ENCODE results near the gene MRAS. TPM values are rescaled to one million over a fixed set of nuclear protein-coding genes. Genes with fewer than 3 reads are reported as not detected.

The MRAS gene
- total and polyA plus RNA-seq, 2 of the 8 experiments (the other 6 are each of a cell fraction or from before 2014, with no cell fraction given) = 10.6 to 16.2 TPM

GRCh38 chr3:138450181-138450580, 101.8 kb downstream of the MRAS start:
- Histone ChIP-seq H3K79me1 (ENCODE audit: low read depth, low read length) (no peaks in the 10 kb centered on the region), H4K8ac (ENCODE audit: extremely low read depth, insufficient read depth, low read length) (no peak overlapping the region), H2BK20ac (ENCODE audit: low read length) (no peak overlapping the region), H3K4me2 (ENCODE audit: insufficient read depth in 1 of 2, low read depth in 2 of 2, low read length in 2 of 2) (no peak overlapping the region), H3K27me3 (replicated peaks in 1 of 4; ENCODE audit: control insufficient read depth in 3 of 4, extremely low read depth in 1 of 4, insufficient read depth in 3 of 4, low read length in 3 of 4) (no peaks in the 10 kb centered on the region), H4K91ac (replicated peaks; ENCODE audit: insufficient read length, low read length) (no peak overlapping the region), H3K18ac (ENCODE audit: extremely low read depth, low read length) (no peak overlapping the region), H2AFZ (ENCODE audit: low read length) (no peak overlapping the region), H4K5ac (ENCODE audit: insufficient read length, low read depth, low read length) (no peak overlapping the region), H3K23ac (ENCODE audit: insufficient read length) (no peak overlapping the region), H3K14ac (ENCODE audit: insufficient read length) (peak overlapping the region; percentile 63), H3K9ac (replicated peaks in 1 of 4; ENCODE audit: extremely low read depth in 1 of 4, low read depth in 3 of 4, low read length in 3 of 4) (no peak overlapping the region), H3K27ac (ENCODE audit: low read depth, low read length) (no peak overlapping the region), H3K23me2 (ENCODE audit: low read depth, low read length) (no peaks in the 10 kb centered on the region; the same call in 1 of the 2 replicates), H2BK12ac (ENCODE audit: low read depth, low read length) (no peak overlapping the region), H3K4ac (replicated peaks; ENCODE audit: insufficient read length, low read depth, low read length) (no peak overlapping the region), H3K36me3 (ENCODE audit: control insufficient read depth in 2 of 4, insufficient read depth in 4 of 4, low read length in 3 of 4) (no peaks in the 10 kb centered on the region), H3K56ac (replicated peaks; ENCODE audit: insufficient read length, low read depth, low read length) (no peak overlapping the region), H2BK15ac (ENCODE audit: low read length) (no peak overlapping the region), H4K20me1 (replicated peaks in 1 of 2; ENCODE audit: control insufficient read depth in 1 of 2, insufficient read depth in 2 of 2, low read length in 2 of 2) (peaks cover 0 to 2% of the 10 kb centered on the region in 2 experiments), H3K79me2 (ENCODE audit: control insufficient read depth in 1 of 2, insufficient read depth in 2 of 2, low read length in 2 of 2) (no peaks in the 10 kb centered on the region), H2BK120ac (replicated peaks; ENCODE audit: low read depth, low read length) (no peak overlapping the region), H2AK5ac (ENCODE audit: low read depth, low read length) (no peak overlapping the region), H2BK5ac (ENCODE audit: low read depth, low read length) (no peak overlapping the region), H3K9me3 (ENCODE audit: insufficient read depth in 2 of 2, low read depth in 1 of 2, low read length in 1 of 2) (no peaks in the 10 kb centered on the region), H3K4me3 (ENCODE audit: extremely low read depth in 1 of 4, insufficient read depth in 2 of 4, low read depth in 3 of 4, low read length in 4 of 4) (no peak overlapping the region), H3K4me1 (replicated peaks in 1 of 4; ENCODE audit: control insufficient read depth in 3 of 4, insufficient read depth in 4 of 4, low read length in 3 of 4) (peaks cover 0 to 10% (median 5%) of the 10 kb centered on the region in 4 experiments; a peak in 5 of 7 replicates)
- ChIA-PET CTCF (ENCODE audit: partially characterized antibody) (interaction anchor here (0.5 to 2.4 kb wide), 9 partner anchors 9 to 473 kb away, joined by 3 to 10 read pairs (median 4); no protein-coding TSS in a partner anchor), POLR2A (ENCODE audit: partially characterized antibody) (interaction anchor here (1.3 kb wide), 1 partner anchor 8 kb away, joined by 3 read pairs; no protein-coding TSS in a partner anchor)
- no peak for FAIRE-seq
- no peak for DNase-seq (ENCODE audit: low read depth in 1 of 2, low spot score in 2 of 2)
- 87% methylated on average over 7 of the region's 7 CpGs; no CpG with 5 or more reads in 1 of the 2 experiments for WGBS, 2 experiments (ENCODE audit: extremely low coverage in 1 of 2, insufficient coverage in 1 of 2, insufficient read length in 1 of 2, insufficient replicate concordance in 2 of 2, low coverage in 1 of 2, low lambda C conversion rate in 2 of 2, missing lambda C conversion rate in 1 of 2)
- TF ChIP-seq BRCA1 (IDR thresholded peaks at IDR 0.05; ENCODE audit: low read depth, low read length) (no peak), SRF (IDR thresholded peaks at IDR 0.05; ENCODE audit: low read depth, low read length) (no peak), SP2 (IDR thresholded peaks at IDR 0.05; ENCODE audit: low read length) (no peak), KDM1A (IDR thresholded peaks at IDR 0.05; ENCODE audit: borderline replicate concordance, low read length) (no peak), EP300 (IDR thresholded peaks at IDR 0.05; ENCODE audit: borderline replicate concordance in 1 of 2, low read depth in 2 of 2, low read length in 2 of 2) (no peak), SP1 (IDR thresholded peaks at IDR 0.05; ENCODE audit: low read depth, low read length) (no peak), SP4 (IDR thresholded peaks at IDR 0.05; ENCODE audit: low read length) (no peak), RNF2 (IDR thresholded peaks at IDR 0.05; ENCODE audit: borderline replicate concordance, low read depth, low read length, missing control alignments, poor library complexity, severe bottlenecking) (no peak), RFX5 (IDR thresholded peaks at IDR 0.05; ENCODE audit: borderline replicate concordance, low read depth, low read length) (no peak), TAF1 (IDR thresholded peaks at IDR 0.05; ENCODE audit: low read depth, low read length) (no peak), CHD2 (IDR thresholded peaks at IDR 0.05; ENCODE audit: low read length) (no peak)
- TF ChIP-seq, protein P1, sequence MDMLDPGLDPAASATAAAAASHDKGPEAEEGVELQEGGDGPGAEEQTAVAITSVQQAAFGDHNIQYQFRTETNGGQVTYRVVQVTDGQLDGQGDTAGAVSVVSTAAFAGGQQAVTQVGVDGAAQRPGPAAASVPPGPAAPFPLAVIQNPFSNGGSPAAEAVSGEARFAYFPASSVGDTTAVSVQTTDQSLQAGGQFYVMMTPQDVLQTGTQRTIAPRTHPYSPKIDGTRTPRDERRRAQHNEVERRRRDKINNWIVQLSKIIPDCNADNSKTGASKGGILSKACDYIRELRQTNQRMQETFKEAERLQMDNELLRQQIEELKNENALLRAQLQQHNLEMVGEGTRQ (IDR thresholded peaks at IDR 0.05; ENCODE audit: low read length) = no peak
- TF ChIP-seq, protein P2, sequence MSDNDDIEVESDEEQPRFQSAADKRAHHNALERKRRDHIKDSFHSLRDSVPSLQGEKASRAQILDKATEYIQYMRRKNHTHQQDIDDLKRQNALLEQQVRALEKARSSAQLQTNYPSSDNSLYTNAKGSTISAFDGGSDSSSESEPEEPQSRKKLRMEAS (IDR thresholded peaks at IDR 0.05) = no peak
